ENCODE data around the gene ERCC6.

GRCh38 chr10:49488056-49488717 lies 50.7 kb downstream of the ERCC6 start:
- TF ChIP-seq CTCF (conservative IDR thresholded peaks at IDR 0.05; ENCODE audit: low read depth, low read length) (no peak), EZH2 (IDR thresholded peaks at IDR 0.05; ENCODE audit: low read length, unreplicated experiment) (no peak), EZH2phosphoT487 (IDR thresholded peaks at IDR 0.05; ENCODE audit: borderline replicate concordance, low read length) (no peak)

Data from PC-3 (cell line).